ENCODE measurements around the gene MYOZ3.

MYOZ3 gene

DNA sequence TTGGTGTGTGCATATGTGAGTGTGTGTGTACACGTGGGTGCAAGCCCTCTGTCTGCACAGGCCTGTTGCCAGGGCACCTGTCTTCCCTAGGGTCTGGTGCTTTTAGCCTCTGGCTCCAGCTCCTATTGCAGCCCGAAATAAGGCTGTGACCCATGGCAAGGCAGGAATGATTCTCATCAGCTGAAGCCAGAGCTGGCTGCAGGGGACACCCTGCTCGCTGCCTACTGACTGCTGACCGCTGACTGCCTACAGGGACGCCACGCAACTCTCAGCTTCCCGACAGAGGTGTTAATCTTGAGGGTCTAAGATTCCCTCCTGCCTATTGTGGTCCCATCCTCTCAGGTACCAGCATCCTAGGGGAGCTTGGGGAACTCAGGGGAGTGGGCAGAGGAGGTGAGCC lies at the start of gene MYOZ3:
Gene MYOZ3 (plus strand): TSS at position 166 of the 400 bp plus-strand sequence. CDS start 1,691 bp downstream, outside the sequence.
- TF ChIP-seq ZFX (IDR thresholded peaks at IDR 0.05; ENCODE audit: borderline replicate concordance) = no peak
- no peak for TF ChIP-seq CTCF (IDR thresholded peaks at IDR 0.05)
- H3K27ac ChIP-seq = no peak within 1 kb of the TSS

GRCh38 chr5:150612405-150612804 lies 48.6 kb upstream of the MYOZ3 start:
- H3K27ac ChIP-seq = no peak overlapping the region
- TF ChIP-seq CTCF (IDR thresholded peaks at IDR 0.05) (no peak), ZFX (IDR thresholded peaks at IDR 0.05; ENCODE audit: borderline replicate concordance) (no peak)

GRCh38 chr5:150612905-150613670 lies 48.0 kb upstream of the MYOZ3 start:
- H3K27ac ChIP-seq = no peak overlapping the region
- no peak for TF ChIP-seq CTCF (IDR thresholded peaks at IDR 0.05)
- TF ChIP-seq ZFX (IDR thresholded peaks at IDR 0.05; ENCODE audit: borderline replicate concordance) = no peak

- no peak overlapping the region for H3K27ac ChIP-seq
- TF ChIP-seq CTCF (IDR thresholded peaks at IDR 0.05) (peak; percentile 36), ZFX (IDR thresholded peaks at IDR 0.05; ENCODE audit: borderline replicate concordance) (no peak)
Measured at GRCh38 chr5:150613991-150614660, 46.9 kb upstream of the MYOZ3 start.

GRCh38 chr5:150614661-150615060 lies 46.4 kb upstream of the MYOZ3 start:
- TF ChIP-seq CTCF (IDR thresholded peaks at IDR 0.05) = no peak
- TF ChIP-seq ZFX (IDR thresholded peaks at IDR 0.05; ENCODE audit: borderline replicate concordance) = no peak
- peak overlapping the region; percentile 40; the same call in 1 of the 2 replicates for H3K27ac ChIP-seq

DNA sequence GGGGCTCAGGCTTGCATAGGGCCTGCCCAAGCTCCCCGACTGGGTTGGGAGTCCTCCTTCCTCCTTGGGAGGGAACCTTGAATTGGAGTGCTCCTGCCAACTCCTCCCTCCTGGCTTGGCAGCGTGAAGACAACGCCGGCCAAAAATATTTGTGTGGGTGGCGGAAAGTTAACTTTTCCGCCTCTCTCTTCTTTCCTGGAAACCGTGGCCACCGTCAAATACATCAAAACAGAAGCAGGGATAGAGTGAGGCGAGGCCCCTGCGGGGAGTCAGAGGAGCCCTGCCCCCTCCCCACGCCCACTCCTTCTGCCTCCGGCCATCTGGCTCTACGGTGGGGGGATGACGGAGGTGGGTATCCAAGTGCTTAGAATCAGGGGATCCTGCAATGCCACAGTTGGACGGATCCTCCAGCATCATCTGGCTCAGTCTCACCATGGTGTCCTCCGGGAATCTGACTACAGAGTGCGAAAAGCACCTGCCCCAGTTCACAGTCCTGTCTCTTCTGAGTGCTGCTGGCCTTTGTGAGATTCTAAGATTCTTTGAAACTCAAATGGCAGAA lies 45.8 kb upstream of the MYOZ3 start:
- TF ChIP-seq CTCF (IDR thresholded peaks at IDR 0.05) (no peak), ZFX (IDR thresholded peaks at IDR 0.05; ENCODE audit: borderline replicate concordance) (no peak)
- H3K27ac ChIP-seq = peak overlapping the region; percentile 40

Measured in 22Rv1 (cell line).